NCI-H128 (cell line): ENCODE results near the gene MAMDC2.

ENCODE experiments used
- DNase-seq: peaks from one replicate; lab custom pipeline; 2025; ENCODE audit not compliant: unreplicated experiment; lab: John Stamatoyannopoulos, UW

Gene MAMDC2

GRCh38 chr9:70101265-70101664, 57.6 kb downstream of the MAMDC2 start:
- DNase-seq = no peak

GRCh38 chr9:70105147-70105546, 61.5 kb downstream of the MAMDC2 start:
- no peak for DNase-seq

- no peak for DNase-seq
These were observed 62.9 kb downstream of the MAMDC2 start for GRCh38 chr9:70106571-70106970.

- no peak for DNase-seq
These were observed 63.9 kb downstream of the MAMDC2 start for GRCh38 chr9:70107558-70107957.

GRCh38 chr9:70108181-70108580, 64.5 kb downstream of the MAMDC2 start:
- no peak for DNase-seq

GRCh38 chr9:70110194-70111041, 66.8 kb downstream of the MAMDC2 start:
- no peak for DNase-seq

- no peak for DNase-seq
These were observed 67.5 kb downstream of the MAMDC2 start for GRCh38 chr9:70111042-70111602.

GRCh38 chr9:70111641-70112236, 68.1 kb downstream of the MAMDC2 start:
- no peak for DNase-seq

GRCh38 chr9:70112981-70113380, 69.3 kb downstream of the MAMDC2 start:
- no peak for DNase-seq

- DNase-seq = no peak
These were observed 69.9 kb downstream of the MAMDC2 start for GRCh38 chr9:70113403-70114022.

GRCh38 chr9:70114898-70115297, 71.2 kb downstream of the MAMDC2 start:
- DNase-seq = no peak

GRCh38 chr9:70117835-70118319, 74.2 kb downstream of the MAMDC2 start:
- DNase-seq = no peak

GRCh38 chr9:70119786-70120185, 76.1 kb downstream of the MAMDC2 start:
- no peak for DNase-seq

- no peak for DNase-seq
These were observed 77.3 kb downstream of the MAMDC2 start for GRCh38 chr9:70120834-70121510.

- no peak for DNase-seq
These were observed 78.3 kb downstream of the MAMDC2 start for GRCh38 chr9:70121818-70122436.

- no peak for DNase-seq
These were observed 80.0 kb downstream of the MAMDC2 start for GRCh38 chr9:70123695-70124094.

- DNase-seq = no peak
These were observed 82.1 kb downstream of the MAMDC2 start for GRCh38 chr9:70125621-70126263.

GRCh38 chr9:70127036-70127435, 83.4 kb downstream of the MAMDC2 start:
- no peak for DNase-seq

- no peak for DNase-seq
These were observed 84.1 kb downstream of the MAMDC2 start for GRCh38 chr9:70127540-70128416.
